ENCODE measurements around the gene DPY30.

- TF ChIP-seq CTCF (IDR thresholded peaks at IDR 0.05 in 4 of 5, conservative IDR thresholded peaks at IDR 0.05 in 1 of 5), result no peak
- no peak for TF ChIP-seq POLR2A (IDR thresholded peaks at IDR 0.05)
These were observed 34.1 kb downstream of the DPY30 start for GRCh38 chr2:32005371-32005976.

All from gastrocnemius medialis (tissue), 4 donors.